CD4-positive, CD25-positive, alpha-beta regulatory T cell (primary cell): ENCODE results near the gene PREX1. TPM values are rescaled to one million over a fixed set of nuclear protein-coding genes. Genes with fewer than 3 reads are reported as not detected.

ENCODE experiments used
- ATAC-seq, 2 donors: fragments of 150-1000 bp; cut with Tn5 transposase; one replicate each; pipeline ENCODE4 v1.10.0; 2021; ENCODE audit warnings: low read depth in 2 of 2, moderate number of reproducible peaks in 2 of 2, moderate library complexity in 1 of 2
- DNase-seq, 3 donors: peaks; one replicate each; pipeline versions ENCODE4 v3.0.0 to v3.0.0-alpha.2; 2012 to 2022; ENCODE audit warnings: mixed read lengths in 1 of 3
- H3K27ac ChIP-seq: one replicate; pipeline ENCODE4 v1.7.0; 2013; ENCODE audit warnings: mild to moderate bottlenecking, low read length; ENCODE audit not compliant: insufficient read depth, poor library complexity, severe bottlenecking
- H3K27me3 ChIP-seq: one replicate; pipeline ENCODE4 v1.7.0; 2013; ENCODE audit warnings: low read length; ENCODE audit not compliant: control insufficient read depth, insufficient read depth
- H3K36me3 ChIP-seq: one replicate; pipeline ENCODE4 v1.7.0; 2013; ENCODE audit warnings: mild to moderate bottlenecking, low read length, moderate library complexity; ENCODE audit not compliant: control insufficient read depth, insufficient read depth
- H3K4me1 ChIP-seq: 2 replicates; pipeline ENCODE4 v1.7.0; 2013; ENCODE audit warnings: mild to moderate bottlenecking, low read length; ENCODE audit not compliant: insufficient read depth, control insufficient read depth, poor library complexity, severe bottlenecking
- H3K4me3 ChIP-seq: one replicate; pipeline ENCODE4 v1.7.0; 2013; ENCODE audit warnings: low read depth, mild to moderate bottlenecking, low read length, moderate library complexity
- H3K9me3 ChIP-seq, 2 experiments: 1 replicate in 1 of 2; 2 replicates in 1 of 2; pipeline ENCODE4 v1.7.0; 2013; ENCODE audit warnings: low read length in 2 of 2, mild to moderate bottlenecking in 1 of 2, moderate library complexity in 1 of 2; ENCODE audit not compliant: control insufficient read depth in 2 of 2
- H3K27ac Mint-ChIP-seq, 3 donors: one replicate each; pipeline ENCODE4 v1.8.0; 2020 to 2022; ENCODE audit warnings: mild to moderate bottlenecking in 3 of 3, mixed read lengths in 3 of 3, moderate library complexity in 2 of 3
- H3K27me3 Mint-ChIP-seq: one replicate; pipeline ENCODE4 v1.8.0; 2022; ENCODE audit warnings: mild to moderate bottlenecking, mixed read lengths
- H3K36me3 Mint-ChIP-seq: one replicate; pipeline ENCODE4 v1.8.0; 2020; ENCODE audit warnings: mixed read lengths
- H3K4me1 Mint-ChIP-seq, 4 donors: one replicate each; pipeline ENCODE4 v1.8.0; 2020 to 2022; ENCODE audit warnings: mixed read lengths in 4 of 4, mild to moderate bottlenecking in 1 of 4
- H3K4me3 Mint-ChIP-seq, 4 donors: one replicate each; pipeline ENCODE4 v1.8.0; 2020 to 2022; ENCODE audit warnings: mild to moderate bottlenecking in 4 of 4, mixed read lengths in 4 of 4, moderate library complexity in 3 of 4
- H3K9me3 Mint-ChIP-seq, 7 donors: one replicate each; pipeline ENCODE4 v1.8.0; 2020 to 2022; ENCODE audit warnings: mixed read lengths in 7 of 7, mild to moderate bottlenecking in 3 of 7, moderate library complexity in 2 of 7
- polyA plus RNA-seq, 4 donors: library from polyadenylated mRNA; unstranded; fragments of 300-500 nt; fragmentation: Illumina TruSeq; gene quantifications; one replicate each; pipeline ENCODE4 v1.2.3, GENCODE V29; 2021
- total RNA-seq: library from RNA; stranded (reverse); gene quantifications from one replicate; pipeline ENCODE4 v1.2.3, GENCODE V29; 2022

Gene PREX1
- total and polyA plus RNA-seq, 5 donors from 2014 or later = 40.8 to 264 (median 57.0) TPM

DNA sequence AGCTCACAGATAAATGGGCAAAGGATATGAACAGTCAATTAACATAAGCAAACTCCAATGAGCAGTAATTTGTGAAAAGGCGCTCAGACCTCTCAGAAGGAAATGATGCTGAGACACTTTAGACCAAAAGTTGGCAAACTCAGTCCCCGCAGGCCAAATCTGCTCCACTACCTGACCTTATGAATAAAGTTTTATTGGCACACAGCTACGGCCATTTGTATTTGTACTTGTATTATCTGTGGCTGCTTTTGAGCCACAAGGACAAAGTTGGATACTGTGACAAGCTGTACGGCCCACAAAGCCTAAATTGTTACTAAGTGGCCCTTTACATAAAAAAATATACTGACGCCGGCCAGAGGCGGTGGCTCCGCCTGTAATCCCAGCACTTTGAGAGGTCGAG, 167.0 kb downstream of the PREX1 start:
- Mint-ChIP-seq H3K27ac (peak overlapping the region in 1 of 3 donors; percentile 48), H3K4me1 (peaks cover 7 to 17% (median 13%) of the 10 kb centered on the region in 4 donors), H3K4me3 (no peak overlapping the region), H3K27me3 (no peaks in the 10 kb centered on the region), H3K36me3 (peaks cover 73% of the 10 kb centered on the region), H3K9me3 (peaks cover 0 to 3% (median 0%) of the 10 kb centered on the region in 7 donors)
- no peaks in the 10 kb centered on the region for H3K9me3 ChIP-seq
- H3K27ac ChIP-seq = no peak overlapping the region
- no peaks in the 10 kb centered on the region for H3K4me1 ChIP-seq
- H3K4me3 ChIP-seq = no peak overlapping the region
- H3K27me3 ChIP-seq = no peaks in the 10 kb centered on the region
- H3K36me3 ChIP-seq = peaks cover 91% of the 10 kb centered on the region
- no peak for DNase-seq
- ATAC-seq = no peak

DNA sequence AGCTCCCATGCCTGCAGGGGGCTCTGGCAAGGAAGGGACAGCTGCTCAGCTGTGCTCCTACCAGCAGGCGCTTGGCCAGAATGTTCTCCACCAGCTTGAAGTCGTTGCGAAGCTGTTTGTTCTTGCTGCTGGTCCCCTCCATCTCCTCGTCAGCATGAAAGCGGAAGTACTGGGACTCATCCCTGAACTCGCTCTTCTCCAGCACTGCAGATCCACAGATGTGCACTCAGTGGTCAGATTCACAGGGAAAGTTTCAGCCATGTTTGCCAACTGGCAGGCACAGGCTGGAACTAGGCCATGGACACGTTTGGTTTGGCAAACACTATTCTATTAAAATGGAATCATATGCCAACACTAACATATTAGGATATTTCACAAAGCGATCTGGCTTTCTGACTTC, 167.9 kb downstream of the PREX1 start:
- Histone ChIP-seq H3K4me1 (no peaks in the 10 kb centered on the region), H3K27ac (no peak overlapping the region), H3K36me3 (peaks cover 91% of the 10 kb centered on the region), H3K9me3 (no peaks in the 10 kb centered on the region), H3K4me3 (no peak overlapping the region), H3K27me3 (no peaks in the 10 kb centered on the region)
- Mint-ChIP-seq H3K27ac (peak overlapping the region in 2 of 3 donors; percentile 18 to 48), H3K4me1 (peaks cover 7 to 17% (median 13%) of the 10 kb centered on the region in 4 donors), H3K36me3 (peaks cover 76% of the 10 kb centered on the region), H3K4me3 (no peak overlapping the region), H3K9me3 (peaks cover 0 to 3% (median 0%) of the 10 kb centered on the region in 7 donors), H3K27me3 (no peaks in the 10 kb centered on the region)
- DNase-seq (no peak), ATAC-seq (no peak)

DNA sequence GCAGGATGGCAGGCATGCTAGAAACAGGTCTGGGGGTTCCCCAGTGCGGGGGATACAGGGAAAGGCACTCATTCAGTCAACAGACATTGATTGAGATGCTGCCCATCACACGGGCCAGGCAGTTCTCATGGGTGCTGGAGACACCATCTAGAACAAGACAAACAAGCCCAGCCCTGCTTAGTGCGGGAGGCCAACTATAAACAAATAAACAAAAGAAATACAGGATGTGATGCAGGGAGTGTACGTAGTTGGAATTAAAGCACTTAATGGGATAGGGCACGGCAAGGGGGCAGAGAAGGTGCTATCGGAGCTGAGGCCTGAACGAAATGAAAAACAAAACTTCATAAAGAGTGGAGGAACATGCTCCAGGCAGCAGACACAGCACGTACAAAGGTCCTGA, 169.3 kb downstream of the PREX1 start:
- H3K4me3 ChIP-seq = no peak overlapping the region
- Mint-ChIP-seq H3K27ac (peak overlapping the region in 2 of 3 donors; percentile 38 to 52), H3K4me1 (peaks cover 7 to 17% (median 10%) of the 10 kb centered on the region in 4 donors), H3K9me3 (peaks cover 0 to 3% (median 0%) of the 10 kb centered on the region in 7 donors), H3K27me3 (no peaks in the 10 kb centered on the region), H3K4me3 (no peak overlapping the region), H3K36me3 (peaks cover 68% of the 10 kb centered on the region)
- H3K27ac ChIP-seq = no peak overlapping the region
- peaks cover 94% of the 10 kb centered on the region for H3K36me3 ChIP-seq
- DNase-seq (no peak), ATAC-seq (no peak)
- H3K27me3 ChIP-seq = no peaks in the 10 kb centered on the region
- H3K4me1 ChIP-seq = no peaks in the 10 kb centered on the region
- H3K9me3 ChIP-seq = no peaks in the 10 kb centered on the region

DNA sequence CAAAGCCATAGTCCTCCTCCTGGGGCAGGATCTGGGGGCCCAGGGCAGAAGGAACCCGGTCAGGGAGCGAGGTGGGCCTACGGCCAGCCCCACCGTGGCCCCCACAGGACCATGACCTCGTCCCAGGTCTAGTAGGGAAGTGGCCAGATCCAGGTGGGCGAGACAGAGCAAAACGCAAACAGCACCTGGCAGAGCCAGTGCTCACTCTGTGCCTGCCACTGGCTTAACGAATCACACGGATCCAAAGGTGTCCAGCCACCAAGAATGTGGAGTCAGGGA, 169.7 kb downstream of the PREX1 start:
- Histone ChIP-seq H3K9me3 (no peaks in the 10 kb centered on the region), H3K4me1 (no peaks in the 10 kb centered on the region), H3K27me3 (no peaks in the 10 kb centered on the region), H3K4me3 (no peak overlapping the region), H3K36me3 (peaks cover 94% of the 10 kb centered on the region), H3K27ac (no peak overlapping the region)
- ATAC-seq = peak in 1 of 2 donors; percentile 25
- DNase-seq = no peak
- H3K4me3 Mint-ChIP-seq = peak overlapping the region in 1 of 4 donors; percentile 58
- H3K9me3 Mint-ChIP-seq = peaks cover 0 to 3% (median 0%) of the 10 kb centered on the region in 7 donors
- peaks cover 7 to 17% (median 10%) of the 10 kb centered on the region in 4 donors for H3K4me1 Mint-ChIP-seq
- no peaks in the 10 kb centered on the region for H3K27me3 Mint-ChIP-seq
- H3K36me3 Mint-ChIP-seq = peaks cover 67% of the 10 kb centered on the region
- H3K27ac Mint-ChIP-seq = peak overlapping the region in 1 of 3 donors; percentile 52

DNA sequence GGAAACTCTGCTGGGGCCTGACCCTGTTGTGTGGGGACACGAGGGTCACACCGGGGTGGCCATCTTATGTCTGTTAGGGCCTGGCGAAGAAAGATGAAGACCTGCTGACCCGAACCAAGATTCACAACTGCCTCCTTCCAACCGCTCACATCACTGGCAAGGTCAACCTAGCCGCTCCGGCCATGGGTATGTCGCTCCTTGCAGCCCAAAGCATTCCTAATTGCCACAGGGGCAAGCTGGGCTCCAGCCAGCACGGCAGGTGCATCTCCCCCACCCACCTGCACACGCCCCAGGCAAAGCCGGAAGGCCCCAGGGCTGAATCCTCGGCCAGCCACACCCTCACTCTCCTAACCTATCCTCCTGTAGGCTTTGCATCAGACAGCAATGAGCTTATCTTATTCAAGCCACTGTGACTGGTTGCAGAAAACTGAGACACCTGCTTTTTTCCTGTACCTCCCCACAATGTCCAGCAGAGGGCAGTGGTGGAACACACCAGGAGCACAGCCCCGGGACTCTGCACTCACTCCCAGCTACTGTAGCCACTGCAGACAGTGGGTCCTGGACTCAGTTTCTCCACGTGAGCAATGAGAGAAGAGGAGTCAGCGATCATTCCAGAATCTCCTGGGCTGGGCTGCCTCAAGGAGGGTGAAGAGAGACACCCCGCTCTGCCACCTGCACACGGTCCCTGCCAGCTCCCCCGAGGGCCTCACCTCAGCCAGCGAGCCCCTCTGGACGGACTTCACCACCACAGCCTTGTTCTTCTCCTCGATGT, 170.2 kb downstream of the PREX1 start:
- no peak overlapping the region for H3K27ac ChIP-seq
- H3K36me3 Mint-ChIP-seq = peaks cover 62% of the 10 kb centered on the region
- ATAC-seq (peak; percentile 72 to 81), DNase-seq (peak; percentile 50 to 77 (median 74))
- peaks cover 7 to 17% (median 10%) of the 10 kb centered on the region in 4 donors for H3K4me1 Mint-ChIP-seq
- H3K36me3 ChIP-seq = peaks cover 94% of the 10 kb centered on the region
- peak overlapping the region in 3 of 4 donors; percentile 5 to 58 (median 37) for H3K4me3 Mint-ChIP-seq
- H3K27ac Mint-ChIP-seq = peak overlapping the region in 2 of 3 donors; percentile 52 to 78
- no peaks in the 10 kb centered on the region for H3K9me3 ChIP-seq
- no peaks in the 10 kb centered on the region for H3K27me3 ChIP-seq
- no peaks in the 10 kb centered on the region for H3K4me1 ChIP-seq
- peaks cover 0 to 2% (median 0%) of the 10 kb centered on the region in 7 donors for H3K9me3 Mint-ChIP-seq
- no peak overlapping the region for H3K4me3 ChIP-seq
- H3K27me3 Mint-ChIP-seq = no peaks in the 10 kb centered on the region

DNA sequence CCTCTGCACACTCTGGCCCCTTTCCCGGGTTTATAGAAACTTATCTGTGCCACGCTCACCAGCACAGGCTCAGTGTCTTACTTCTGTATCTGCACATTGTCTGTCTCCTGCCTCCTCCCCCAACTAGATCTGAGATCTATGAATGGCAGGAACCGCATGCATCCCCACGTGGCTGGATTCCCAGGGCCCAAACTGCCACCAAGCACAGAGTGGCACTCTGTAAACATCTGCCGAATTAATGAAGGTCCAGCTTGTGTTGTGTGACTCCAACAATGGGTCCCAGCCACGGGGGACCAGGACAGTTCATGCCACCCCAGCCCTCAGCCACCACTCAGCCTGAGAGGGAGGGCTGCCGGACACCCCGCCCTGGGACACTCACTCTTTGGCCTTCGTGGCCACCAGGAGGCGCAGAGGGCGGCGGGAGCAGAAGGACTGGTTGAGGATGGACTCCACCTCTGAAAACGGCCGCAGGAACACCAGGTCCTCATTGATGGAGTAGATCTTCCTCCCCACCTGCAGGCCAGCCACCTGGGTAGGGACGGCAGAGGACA, 171.1 kb downstream of the PREX1 start:
- Histone ChIP-seq H3K27me3 (no peaks in the 10 kb centered on the region), H3K36me3 (peaks cover 94% of the 10 kb centered on the region), H3K4me1 (no peaks in the 10 kb centered on the region), H3K9me3 (no peaks in the 10 kb centered on the region), H3K4me3 (no peak overlapping the region), H3K27ac (no peak overlapping the region)
- Mint-ChIP-seq H3K4me1 (peaks cover 7 to 12% (median 10%) of the 10 kb centered on the region in 4 donors), H3K27me3 (no peaks in the 10 kb centered on the region), H3K27ac (peak overlapping the region in 1 of 3 donors; percentile 88), H3K9me3 (peaks cover 0 to 2% (median 0%) of the 10 kb centered on the region in 7 donors), H3K4me3 (no peak overlapping the region), H3K36me3 (peaks cover 59% of the 10 kb centered on the region)
- no peak for ATAC-seq
- no peak for DNase-seq

DNA sequence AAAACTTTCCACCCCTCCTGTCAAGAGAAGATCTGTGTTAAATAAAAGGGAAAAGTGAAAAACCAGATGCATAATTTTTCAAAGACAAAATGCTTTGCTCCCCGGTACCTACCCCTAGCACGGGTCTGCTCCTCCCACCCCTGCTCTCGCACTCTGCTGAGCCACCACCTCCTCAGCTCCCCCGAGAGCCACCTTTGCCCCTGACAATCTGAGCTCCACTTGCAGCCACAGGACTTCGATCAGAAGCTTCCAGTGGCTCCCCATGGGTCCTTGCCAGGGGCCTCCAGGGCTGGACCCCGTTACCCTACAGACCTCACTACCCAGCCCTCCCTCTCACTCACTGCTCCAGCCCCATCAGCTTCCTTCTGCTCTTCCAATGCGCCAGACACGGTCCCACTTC, 171.7 kb downstream of the PREX1 start:
- Mint-ChIP-seq H3K27ac (peak overlapping the region in 1 of 3 donors; percentile 88), H3K36me3 (peaks cover 61% of the 10 kb centered on the region), H3K9me3 (peaks cover 0 to 2% (median 0%) of the 10 kb centered on the region in 7 donors), H3K27me3 (no peaks in the 10 kb centered on the region), H3K4me3 (no peak overlapping the region), H3K4me1 (peaks cover 7 to 12% (median 10%) of the 10 kb centered on the region in 4 donors)
- H3K27ac ChIP-seq = no peak overlapping the region
- no peaks in the 10 kb centered on the region for H3K4me1 ChIP-seq
- DNase-seq (no peak), ATAC-seq (no peak)
- no peaks in the 10 kb centered on the region for H3K27me3 ChIP-seq
- no peaks in the 10 kb centered on the region for H3K9me3 ChIP-seq
- peaks cover 96% of the 10 kb centered on the region for H3K36me3 ChIP-seq
- no peak overlapping the region for H3K4me3 ChIP-seq
